ENCODE results near the gene BRIP1.
"Not testable (repeated sequence)": the region's sequence is repeated elsewhere in the genome, so short reads cannot be mapped to it uniquely, and the experiment has no call there.

The BRIP1 gene

GRCh38 chr17:61732169-61732568 lies 131.2 kb downstream of the BRIP1 start:
- DNase-seq (ENCODE audit: low read depth in 2 of 2): no peak
- H3K4me3 ChIP-seq (replicated peaks in 1 of 2; ENCODE audit: low read depth in 2 of 2, low read length in 2 of 2): no peak overlapping the region
- TF ChIP-seq CTCF (IDR thresholded peaks at IDR 0.05; ENCODE audit: low read depth, low read length): no peak

- TF ChIP-seq CTCF (IDR thresholded peaks at IDR 0.05; ENCODE audit: low read depth, low read length): no peak
- DNase-seq (ENCODE audit: low read depth in 2 of 2): no peak
- H3K4me3 ChIP-seq (replicated peaks in 1 of 2; ENCODE audit: low read depth in 2 of 2, low read length in 2 of 2): no peak overlapping the region
These were observed 132.0 kb downstream of the BRIP1 start for GRCh38 chr17:61731330-61731729.

- H3K4me3 ChIP-seq (replicated peaks in 1 of 2; ENCODE audit: low read depth in 2 of 2, low read length in 2 of 2): no peak overlapping the region
- no peak for TF ChIP-seq CTCF (IDR thresholded peaks at IDR 0.05; ENCODE audit: low read depth, low read length)
- DNase-seq (ENCODE audit: low read depth in 2 of 2): no peak
These were observed 133.5 kb downstream of the BRIP1 start for GRCh38 chr17:61729690-61730268.

- H3K4me3 ChIP-seq (replicated peaks in 1 of 2; ENCODE audit: low read depth in 2 of 2, low read length in 2 of 2): no peak overlapping the region
- TF ChIP-seq CTCF (IDR thresholded peaks at IDR 0.05; ENCODE audit: low read depth, low read length): no peak
- DNase-seq (ENCODE audit: low read depth in 2 of 2): no peak
These were observed 135.0 kb downstream of the BRIP1 start for GRCh38 chr17:61728297-61728836.

GRCh38 chr17:61727798-61728197 lies 135.5 kb downstream of the BRIP1 start:
- not testable (repeated sequence) for H3K4me3 ChIP-seq (replicated peaks in 1 of 2; ENCODE audit: low read depth in 2 of 2, low read length in 2 of 2); DNase-seq (ENCODE audit: low read depth in 2 of 2)

GRCh38 chr17:61726977-61727376 lies 136.4 kb downstream of the BRIP1 start:
- H3K4me3 ChIP-seq (replicated peaks in 1 of 2; ENCODE audit: low read depth in 2 of 2, low read length in 2 of 2): no peak overlapping the region
- no peak for TF ChIP-seq CTCF (IDR thresholded peaks at IDR 0.05; ENCODE audit: low read depth, low read length)

GRCh38 chr17:61724777-61725176 lies 138.6 kb downstream of the BRIP1 start:
- H3K4me3 ChIP-seq (replicated peaks in 1 of 2; ENCODE audit: low read depth in 2 of 2, low read length in 2 of 2): no peak overlapping the region
- no peak for DNase-seq (ENCODE audit: low read depth in 2 of 2)
- TF ChIP-seq CTCF (IDR thresholded peaks at IDR 0.05; ENCODE audit: low read depth, low read length): no peak

More at GRCh38 chr17:61726977-61727376, 136.4 kb downstream of the BRIP1 start:
- DNase-seq (ENCODE audit: low read depth in 2 of 2): no peak

Measured in cardiac fibroblast (primary cell).